GM12874 (cell line): ENCODE results near the gene NBAS.

Experiments used
- TF ChIP-seq, protein P1 (sequence below): IDR thresholded peaks from 2 replicates; pipeline ENCODE4 v1.5.1; 2011; ENCODE audit warnings: low read depth, mild to moderate bottlenecking, control low read depth, low read length, moderate library complexity; ENCODE audit not compliant: insufficient read depth

NBAS gene

DNA sequence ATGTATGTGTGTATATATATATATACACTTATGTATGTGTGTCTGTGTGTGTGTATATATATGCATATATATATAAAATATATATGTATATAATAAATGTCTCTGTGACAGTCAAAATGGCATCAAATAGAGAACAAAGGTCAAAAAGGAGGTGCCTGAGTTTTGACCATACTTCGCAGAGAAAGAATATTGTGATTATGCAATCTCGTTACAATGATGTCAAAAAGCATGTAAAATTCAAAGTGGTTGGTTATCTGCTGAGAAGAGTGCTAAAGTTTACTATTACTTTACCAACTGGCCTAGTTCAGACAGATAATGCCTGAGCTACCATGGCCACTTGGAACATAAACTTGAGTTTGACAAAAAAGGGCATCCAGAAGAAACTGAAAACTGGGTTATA is 375.0 kb downstream of the NBAS start:
- TF ChIP-seq, protein P1, sequence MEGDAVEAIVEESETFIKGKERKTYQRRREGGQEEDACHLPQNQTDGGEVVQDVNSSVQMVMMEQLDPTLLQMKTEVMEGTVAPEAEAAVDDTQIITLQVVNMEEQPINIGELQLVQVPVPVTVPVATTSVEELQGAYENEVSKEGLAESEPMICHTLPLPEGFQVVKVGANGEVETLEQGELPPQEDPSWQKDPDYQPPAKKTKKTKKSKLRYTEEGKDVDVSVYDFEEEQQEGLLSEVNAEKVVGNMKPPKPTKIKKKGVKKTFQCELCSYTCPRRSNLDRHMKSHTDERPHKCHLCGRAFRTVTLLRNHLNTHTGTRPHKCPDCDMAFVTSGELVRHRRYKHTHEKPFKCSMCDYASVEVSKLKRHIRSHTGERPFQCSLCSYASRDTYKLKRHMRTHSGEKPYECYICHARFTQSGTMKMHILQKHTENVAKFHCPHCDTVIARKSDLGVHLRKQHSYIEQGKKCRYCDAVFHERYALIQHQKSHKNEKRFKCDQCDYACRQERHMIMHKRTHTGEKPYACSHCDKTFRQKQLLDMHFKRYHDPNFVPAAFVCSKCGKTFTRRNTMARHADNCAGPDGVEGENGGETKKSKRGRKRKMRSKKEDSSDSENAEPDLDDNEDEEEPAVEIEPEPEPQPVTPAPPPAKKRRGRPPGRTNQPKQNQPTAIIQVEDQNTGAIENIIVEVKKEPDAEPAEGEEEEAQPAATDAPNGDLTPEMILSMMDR = no peak

DNA sequence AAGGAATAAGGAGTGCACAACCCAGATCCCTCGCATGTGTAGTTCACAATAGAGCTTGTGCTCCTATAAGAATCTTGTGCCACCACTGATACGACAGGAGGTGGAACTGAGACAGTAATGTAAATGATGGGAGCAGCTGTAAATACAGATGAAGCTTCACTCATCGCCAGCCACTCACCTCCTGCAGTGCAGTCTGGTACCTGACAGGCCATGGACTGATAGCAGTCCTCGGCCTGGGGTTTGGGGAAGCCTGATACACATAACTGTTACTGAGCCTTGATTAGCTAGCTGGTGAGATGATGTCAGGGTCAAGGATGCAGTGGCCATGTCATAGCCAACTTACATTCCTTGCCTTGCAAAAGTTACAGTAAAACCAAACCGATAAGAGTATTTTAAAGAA is 376.6 kb downstream of the NBAS start:
- TF ChIP-seq, protein P1 = no peak

DNA sequence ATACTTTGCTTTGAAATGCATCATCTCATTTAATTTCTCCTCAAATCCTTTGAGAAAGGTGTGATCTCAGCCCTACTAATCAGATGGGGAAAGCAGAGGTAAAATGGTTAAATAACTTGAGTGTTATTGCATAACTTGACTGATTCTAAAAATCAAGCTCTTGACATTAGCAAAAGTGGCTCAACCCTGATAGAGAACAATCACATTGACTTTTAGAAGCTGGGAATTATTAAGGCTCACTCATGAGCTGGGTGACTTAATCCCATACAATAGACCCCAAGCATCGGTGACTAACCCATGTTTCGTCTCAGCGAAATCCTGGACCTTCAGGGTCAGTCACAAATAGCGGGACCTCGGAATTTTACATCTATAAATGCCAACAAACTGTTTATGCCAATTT is 378.9 kb downstream of the NBAS start:
- TF ChIP-seq, protein P1 = no peak

DNA sequence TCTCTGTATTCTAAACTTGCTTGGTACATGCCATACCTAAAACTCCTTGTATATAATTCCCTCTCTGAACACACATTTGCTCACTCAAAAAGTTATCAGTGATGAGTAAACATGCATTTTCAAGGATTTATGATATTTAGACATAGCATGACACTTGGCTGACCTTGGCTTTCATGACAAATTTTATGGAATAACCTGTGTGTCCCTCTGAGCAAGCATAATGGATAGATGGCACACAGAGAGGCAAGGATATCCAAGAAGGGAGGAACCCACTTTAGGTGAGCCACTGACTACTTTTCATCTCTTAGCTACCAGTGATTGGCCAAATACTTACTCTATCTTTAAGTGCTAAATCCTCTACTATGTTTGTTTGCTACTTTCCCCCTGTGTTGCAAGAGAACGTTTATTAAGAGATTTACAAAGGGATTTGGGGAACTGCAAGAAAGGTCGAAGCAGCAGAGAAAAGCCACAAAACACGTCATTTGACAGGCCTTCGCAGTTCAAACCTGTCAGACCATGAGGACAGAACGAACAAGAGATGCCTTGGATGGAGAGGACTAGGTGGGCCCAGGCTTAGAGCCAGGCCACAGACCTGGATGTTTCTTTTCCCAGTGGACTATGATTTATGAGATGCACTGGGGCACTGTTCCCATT is 379.9 kb downstream of the NBAS start:
- TF ChIP-seq, protein P1 = no peak

DNA sequence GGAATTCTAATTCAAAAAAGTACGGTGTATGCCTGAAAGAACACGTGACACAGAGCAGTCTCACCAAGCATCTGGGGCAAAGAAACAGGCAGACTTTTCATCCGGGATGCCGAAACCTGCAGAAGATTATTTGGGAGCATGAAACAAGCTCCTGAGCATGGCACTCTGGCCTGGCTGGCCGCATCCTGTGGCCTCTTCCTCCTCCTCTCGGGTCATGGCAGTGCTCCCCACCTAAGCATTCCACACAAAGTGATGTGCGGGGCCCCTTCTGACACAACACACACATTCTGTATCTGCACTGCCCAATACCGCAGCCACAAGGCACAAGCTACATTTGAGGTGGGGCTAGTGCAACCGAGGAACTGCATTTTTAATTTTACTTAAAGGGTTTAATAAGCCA is 380.8 kb downstream of the NBAS start:
- TF ChIP-seq, protein P1 = no peak

DNA sequence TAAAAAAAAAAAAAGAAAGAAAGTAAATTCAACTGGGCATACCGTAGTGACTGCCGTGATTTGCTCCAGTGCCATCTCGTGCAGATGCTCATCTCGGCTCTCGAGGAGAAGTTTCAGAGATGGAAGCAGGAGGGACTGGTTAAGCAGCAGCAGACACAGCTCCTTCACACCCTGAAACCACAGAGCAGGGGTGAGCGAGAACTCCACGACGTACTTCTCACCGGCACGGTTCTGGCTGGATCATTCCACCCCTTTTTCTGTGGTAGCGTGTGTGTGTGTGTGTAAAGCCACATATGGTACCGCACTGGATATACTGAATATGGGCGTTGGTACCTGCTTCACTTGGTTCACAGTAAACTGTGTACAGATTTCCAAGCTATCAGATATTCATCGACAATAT is 382.2 kb downstream of the NBAS start:
- TF ChIP-seq, protein P1 = no peak

DNA sequence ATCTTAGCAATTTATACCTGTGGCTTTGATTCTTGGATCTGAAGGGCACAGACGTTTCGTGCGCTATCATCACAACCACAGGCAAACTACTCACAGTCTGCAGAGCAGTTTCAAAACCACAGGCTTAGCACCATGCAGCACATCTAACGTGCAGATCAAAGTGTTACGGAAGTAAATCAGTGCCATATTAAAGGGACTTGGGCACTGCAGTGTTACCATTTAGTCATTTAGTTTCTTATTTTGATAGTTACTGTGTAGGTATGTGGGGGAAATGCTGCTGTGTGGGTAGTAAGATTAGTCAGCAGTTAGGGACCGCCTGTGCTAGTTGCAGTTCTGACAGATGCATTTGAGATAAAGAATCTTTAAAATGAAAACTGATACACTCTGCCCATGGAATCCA is 384.0 kb downstream of the NBAS start:
- TF ChIP-seq, protein P1 = no peak
